Neuronal stem cell (in vitro differentiated cells): ENCODE results near the gene TSPAN7.

Experiments used
- DNase-seq: peaks from one replicate; pipeline ENCODE4 v3.0.0-alpha.2; 2013; ENCODE audit warnings: low spot score
- H2AFZ ChIP-seq: one replicate; pipeline ENCODE4 v1.6.1; 2013; ENCODE audit warnings: mild to moderate bottlenecking, low read length, inconsistent platforms
- H2AK5ac ChIP-seq: 2 replicates; pipeline ENCODE4 v1.6.1; 2013; ENCODE audit warnings: low read depth, mild to moderate bottlenecking, inconsistent platforms, low read length, moderate library complexity, mixed read lengths
- H2BK120ac ChIP-seq: 2 replicates; pipeline ENCODE4 v1.6.1; 2013; ENCODE audit warnings: low read depth, mild to moderate bottlenecking, inconsistent platforms, low read length, moderate library complexity, mixed read lengths
- H2BK12ac ChIP-seq: one replicate; pipeline ENCODE4 v1.6.1; 2013; ENCODE audit warnings: low read length, inconsistent platforms
- H2BK15ac ChIP-seq: 2 replicates; pipeline ENCODE4 v1.6.1; 2013; ENCODE audit warnings: mild to moderate bottlenecking, low read length, inconsistent platforms, mixed read lengths
- H2BK5ac ChIP-seq: one replicate; pipeline ENCODE4 v1.6.1; 2013; ENCODE audit warnings: inconsistent platforms, mild to moderate bottlenecking, low read length, moderate library complexity
- H3K14ac ChIP-seq: one replicate; pipeline ENCODE4 v1.6.1; 2013; ENCODE audit warnings: low read length, inconsistent platforms
- H3K18ac ChIP-seq: 2 replicates; pipeline ENCODE4 v1.6.1; 2013; ENCODE audit warnings: low read length, inconsistent platforms
- H3K23ac ChIP-seq: 2 replicates; pipeline ENCODE4 v1.6.1; 2013; ENCODE audit warnings: low read depth, mild to moderate bottlenecking, mixed read lengths, low read length, inconsistent platforms; ENCODE audit not compliant: poor library complexity
- H3K27ac ChIP-seq: replicated peaks from 3 replicates; pipeline ENCODE4 v1.5.1; 2013; ENCODE audit warnings: low read length, inconsistent platforms
- H3K27me3 ChIP-seq, 3 experiments: 2 replicates each; pipeline ENCODE4 v1.6.1; 2013; ENCODE audit warnings: low read length in 3 of 3, mild to moderate bottlenecking in 2 of 3, inconsistent platforms in 1 of 3, low read depth in 1 of 3, mixed read lengths in 1 of 3, moderate library complexity in 1 of 3; ENCODE audit not compliant: control insufficient read depth in 3 of 3, insufficient read depth in 3 of 3
- H3K36me3 ChIP-seq, 2 donors: replicated peaks in 1 of 2; 2 replicates each; pipeline ENCODE4 v1.6.1; 2013; ENCODE audit warnings: low read length in 2 of 2; ENCODE audit not compliant: control insufficient read depth in 2 of 2, insufficient read depth in 2 of 2
- H3K4ac ChIP-seq: 2 replicates; pipeline ENCODE4 v1.6.1; 2013; ENCODE audit warnings: inconsistent platforms, mild to moderate bottlenecking, low read length, moderate library complexity
- H3K4me1 ChIP-seq, 2 donors: 1 replicate in 1 of 2; 2 replicates in 1 of 2; pipeline ENCODE4 v1.6.1; 2013; ENCODE audit warnings: low read length in 2 of 2, low read depth in 1 of 2; ENCODE audit not compliant: control insufficient read depth in 2 of 2, insufficient read depth in 1 of 2
- H3K4me2 ChIP-seq: one replicate; pipeline ENCODE4 v1.6.1; 2013; ENCODE audit warnings: mild to moderate bottlenecking, low read length, inconsistent platforms; ENCODE audit not compliant: insufficient read depth, poor library complexity, severe bottlenecking
- H3K4me3 ChIP-seq, 2 donors: 2 replicates each; pipeline ENCODE4 v1.5.1; 2013; ENCODE audit warnings: low read length in 2 of 2, mild to moderate bottlenecking in 2 of 2, inconsistent platforms in 1 of 2, moderate library complexity in 1 of 2
- H3K79me1 ChIP-seq: one replicate; pipeline ENCODE4 v1.6.1; 2013; ENCODE audit warnings: low read depth, mild to moderate bottlenecking, inconsistent platforms, low read length, moderate library complexity
- H3K9ac ChIP-seq: one replicate; pipeline ENCODE4 v1.6.1; 2013; ENCODE audit warnings: mild to moderate bottlenecking, low read depth, low read length, inconsistent platforms; ENCODE audit not compliant: poor library complexity
- H3K9me3 ChIP-seq, 2 donors: replicated peaks in 1 of 2; 2 replicates each; pipeline versions ENCODE3 to v1.6.1; 2013; ENCODE audit warnings: low read length in 2 of 2, mild to moderate bottlenecking in 2 of 2, inconsistent platforms in 1 of 2, low read depth in 1 of 2, mixed read lengths in 1 of 2, moderate library complexity in 1 of 2; ENCODE audit not compliant: control insufficient read depth in 2 of 2, insufficient read depth in 1 of 2
- H4K8ac ChIP-seq: one replicate; pipeline ENCODE4 v1.6.1; 2013; ENCODE audit warnings: low read depth, mild to moderate bottlenecking, inconsistent platforms, low read length, moderate library complexity
- H4K91ac ChIP-seq: one replicate; pipeline ENCODE4 v1.6.1; 2013; ENCODE audit warnings: low read length, low read depth, mild to moderate bottlenecking, inconsistent platforms; ENCODE audit not compliant: poor library complexity
- WGBS, 2 donors: extraction: QIAGEN DNeasy Blood & Tissue Kit; methylation state at CpG; one replicate each; pipeline ENCODE4 v1.1.7; 2013; ENCODE audit warnings: missing lambda C conversion rate in 2 of 2, mixed read lengths in 1 of 2; ENCODE audit not compliant: insufficient read length in 2 of 2, insufficient replicate concordance in 1 of 2; ENCODE audit errors: extremely low coverage in 2 of 2; 5-methylcytosine and 5-hydroxymethylcytosine counted together

Gene TSPAN7

GRCh38 chrX:38638952-38639529, 77.7 kb downstream of the TSPAN7 start:
- no peak overlapping the region for H3K9ac ChIP-seq
- no peak overlapping the region for H3K4ac ChIP-seq
- no peak overlapping the region for H2BK12ac ChIP-seq
- DNase-seq: no peak
- no peak overlapping the region for H2BK5ac ChIP-seq
- H2BK15ac ChIP-seq: no peak overlapping the region
- no peaks in the 10 kb centered on the region for H3K4me1 ChIP-seq
- H3K36me3 ChIP-seq: no peaks in the 10 kb centered on the region
- H3K79me1 ChIP-seq: no peaks in the 10 kb centered on the region
- H3K4me2 ChIP-seq: no peak overlapping the region
- H3K18ac ChIP-seq: no peak overlapping the region
- no peak overlapping the region for H2AK5ac ChIP-seq
- H4K91ac ChIP-seq: no peak overlapping the region
- peaks cover 0 to 7% (median 0%) of the 10 kb centered on the region in 3 experiments for H3K27me3 ChIP-seq
- WGBS, 2 donors: no CpG with 5 or more reads among the region's 5 CpGs
- H3K27ac ChIP-seq: no peak overlapping the region
- H3K23ac ChIP-seq: no peak overlapping the region
- H4K8ac ChIP-seq: no peak overlapping the region
- H3K4me3 ChIP-seq: no peak overlapping the region
- no peak overlapping the region for H3K14ac ChIP-seq
- H2BK120ac ChIP-seq: no peak overlapping the region
- H3K9me3 ChIP-seq: no peaks in the 10 kb centered on the region
- H2AFZ ChIP-seq: no peak overlapping the region

GRCh38 chrX:38639730-38640129, 78.4 kb downstream of the TSPAN7 start:
- Histone ChIP-seq H2AK5ac (no peak overlapping the region), H3K23ac (no peak overlapping the region), H3K9ac (no peak overlapping the region), H3K27ac (no peak overlapping the region), H3K36me3 (no peaks in the 10 kb centered on the region), H3K4ac (no peak overlapping the region), H3K9me3 (no peaks in the 10 kb centered on the region), H3K79me1 (no peaks in the 10 kb centered on the region), H2BK120ac (no peak overlapping the region), H3K4me1 (no peaks in the 10 kb centered on the region), H2BK5ac (no peak overlapping the region), H2BK12ac (no peak overlapping the region), H3K14ac (no peak overlapping the region), H3K4me3 (no peak overlapping the region), H2AFZ (no peak overlapping the region), H4K91ac (no peak overlapping the region), H3K27me3 (peaks cover 0 to 7% (median 0%) of the 10 kb centered on the region in 3 experiments), H2BK15ac (no peak overlapping the region), H3K18ac (no peak overlapping the region), H3K4me2 (no peak overlapping the region), H4K8ac (no peak overlapping the region)
- no peak for DNase-seq

GRCh38 chrX:38641197-38641596, 79.9 kb downstream of the TSPAN7 start:
- Histone ChIP-seq H3K4me2 (no peak overlapping the region), H2AK5ac (no peak overlapping the region), H3K36me3 (no peaks in the 10 kb centered on the region), H3K18ac (no peak overlapping the region), H3K27me3 (peaks cover 0 to 7% (median 0%) of the 10 kb centered on the region in 3 experiments), H3K4me1 (no peaks in the 10 kb centered on the region), H2BK120ac (no peak overlapping the region), H4K8ac (no peak overlapping the region), H3K14ac (no peak overlapping the region), H2BK15ac (no peak overlapping the region), H3K9ac (no peak overlapping the region), H3K27ac (no peak overlapping the region), H3K79me1 (no peaks in the 10 kb centered on the region), H3K23ac (no peak overlapping the region), H2AFZ (no peak overlapping the region), H4K91ac (no peak overlapping the region), H3K9me3 (no peaks in the 10 kb centered on the region), H2BK5ac (no peak overlapping the region), H3K4ac (no peak overlapping the region), H2BK12ac (no peak overlapping the region), H3K4me3 (no peak overlapping the region)
- DNase-seq: no peak
- no CpG with 5 or more reads among the region's 5 CpGs for WGBS, 2 donors

GRCh38 chrX:38643903-38644302, 82.6 kb downstream of the TSPAN7 start:
- Histone ChIP-seq H3K9me3 (no peaks in the 10 kb centered on the region), H3K36me3 (no peaks in the 10 kb centered on the region), H3K4me2 (no peak overlapping the region), H4K8ac (no peak overlapping the region), H3K4ac (no peak overlapping the region), H3K18ac (no peak overlapping the region), H2BK120ac (no peak overlapping the region), H2BK5ac (no peak overlapping the region), H3K27me3 (peaks cover 0 to 7% (median 0%) of the 10 kb centered on the region in 3 experiments), H2BK12ac (no peak overlapping the region), H3K23ac (no peak overlapping the region), H4K91ac (no peak overlapping the region), H2BK15ac (no peak overlapping the region), H3K14ac (no peak overlapping the region), H3K79me1 (no peaks in the 10 kb centered on the region), H2AK5ac (no peak overlapping the region), H2AFZ (no peak overlapping the region), H3K4me3 (no peak overlapping the region), H3K4me1 (no peaks in the 10 kb centered on the region), H3K27ac (no peak overlapping the region), H3K9ac (no peak overlapping the region)
- DNase-seq: no peak
- WGBS, 2 donors: no CpG with 5 or more reads among the region's 1 CpG
